GM21619 (cell line): ENCODE results near the gene PPRC1.
A peak's percentile ranks its signal among the peaks of the same experiment; 100 is the strongest.

Experiments
- ATAC-seq: cut with Tn5 transposase; IDR thresholded peaks from one replicate; pipeline ENCODE4 v1.9.1; 2021; ENCODE audit not compliant: unreplicated experiment

The PPRC1 gene, protein sequence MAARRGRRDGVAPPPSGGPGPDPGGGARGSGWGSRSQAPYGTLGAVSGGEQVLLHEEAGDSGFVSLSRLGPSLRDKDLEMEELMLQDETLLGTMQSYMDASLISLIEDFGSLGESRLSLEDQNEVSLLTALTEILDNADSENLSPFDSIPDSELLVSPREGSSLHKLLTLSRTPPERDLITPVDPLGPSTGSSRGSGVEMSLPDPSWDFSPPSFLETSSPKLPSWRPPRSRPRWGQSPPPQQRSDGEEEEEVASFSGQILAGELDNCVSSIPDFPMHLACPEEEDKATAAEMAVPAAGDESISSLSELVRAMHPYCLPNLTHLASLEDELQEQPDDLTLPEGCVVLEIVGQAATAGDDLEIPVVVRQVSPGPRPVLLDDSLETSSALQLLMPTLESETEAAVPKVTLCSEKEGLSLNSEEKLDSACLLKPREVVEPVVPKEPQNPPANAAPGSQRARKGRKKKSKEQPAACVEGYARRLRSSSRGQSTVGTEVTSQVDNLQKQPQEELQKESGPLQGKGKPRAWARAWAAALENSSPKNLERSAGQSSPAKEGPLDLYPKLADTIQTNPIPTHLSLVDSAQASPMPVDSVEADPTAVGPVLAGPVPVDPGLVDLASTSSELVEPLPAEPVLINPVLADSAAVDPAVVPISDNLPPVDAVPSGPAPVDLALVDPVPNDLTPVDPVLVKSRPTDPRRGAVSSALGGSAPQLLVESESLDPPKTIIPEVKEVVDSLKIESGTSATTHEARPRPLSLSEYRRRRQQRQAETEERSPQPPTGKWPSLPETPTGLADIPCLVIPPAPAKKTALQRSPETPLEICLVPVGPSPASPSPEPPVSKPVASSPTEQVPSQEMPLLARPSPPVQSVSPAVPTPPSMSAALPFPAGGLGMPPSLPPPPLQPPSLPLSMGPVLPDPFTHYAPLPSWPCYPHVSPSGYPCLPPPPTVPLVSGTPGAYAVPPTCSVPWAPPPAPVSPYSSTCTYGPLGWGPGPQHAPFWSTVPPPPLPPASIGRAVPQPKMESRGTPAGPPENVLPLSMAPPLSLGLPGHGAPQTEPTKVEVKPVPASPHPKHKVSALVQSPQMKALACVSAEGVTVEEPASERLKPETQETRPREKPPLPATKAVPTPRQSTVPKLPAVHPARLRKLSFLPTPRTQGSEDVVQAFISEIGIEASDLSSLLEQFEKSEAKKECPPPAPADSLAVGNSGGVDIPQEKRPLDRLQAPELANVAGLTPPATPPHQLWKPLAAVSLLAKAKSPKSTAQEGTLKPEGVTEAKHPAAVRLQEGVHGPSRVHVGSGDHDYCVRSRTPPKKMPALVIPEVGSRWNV (N-terminal part only)

DNA sequence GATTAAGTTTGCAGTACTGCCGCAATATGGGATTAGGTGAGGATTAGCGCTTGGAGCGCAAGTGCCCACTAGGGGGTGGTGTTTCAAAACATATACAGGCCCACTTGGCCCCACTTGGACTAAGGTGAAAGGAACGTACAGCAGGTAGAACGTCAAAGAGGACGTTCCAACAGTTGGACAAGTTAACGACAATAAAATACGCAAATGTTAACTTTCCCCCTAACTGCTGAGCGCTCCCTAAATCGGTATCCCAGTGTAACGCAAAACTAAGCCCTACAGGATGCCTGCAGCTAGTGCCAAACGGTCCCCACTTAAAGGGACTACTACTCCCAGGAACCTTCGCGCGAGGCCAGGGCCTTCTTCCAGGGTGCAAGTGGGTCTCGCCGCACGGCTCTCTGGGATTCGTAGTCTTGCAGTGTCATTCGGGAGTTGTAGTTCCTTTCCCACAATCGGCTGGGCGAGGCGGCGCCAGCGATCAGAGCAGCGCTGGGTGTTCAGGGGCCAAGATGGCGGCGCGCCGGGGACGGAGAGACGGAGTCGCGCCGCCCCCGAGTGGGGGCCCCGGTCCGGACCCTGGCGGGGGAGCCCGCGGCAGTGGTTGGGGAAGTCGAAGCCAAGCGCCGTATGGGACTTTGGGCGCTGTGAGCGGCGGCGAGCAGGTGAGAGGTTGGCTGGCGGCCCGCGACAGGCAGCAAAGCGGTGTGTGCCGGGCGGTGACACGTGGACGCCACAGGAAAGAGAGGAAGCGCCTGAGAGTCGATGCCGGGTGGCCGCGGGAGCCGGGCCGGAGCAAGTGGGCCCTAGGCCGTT is at the start of gene PPRC1:
Gene PPRC1 (plus strand): TSS at position 478 of the 810 bp plus-strand sequence. CDS start 29 bp downstream, at position 507.
- peak; percentile 90 for ATAC-seq

DNA sequence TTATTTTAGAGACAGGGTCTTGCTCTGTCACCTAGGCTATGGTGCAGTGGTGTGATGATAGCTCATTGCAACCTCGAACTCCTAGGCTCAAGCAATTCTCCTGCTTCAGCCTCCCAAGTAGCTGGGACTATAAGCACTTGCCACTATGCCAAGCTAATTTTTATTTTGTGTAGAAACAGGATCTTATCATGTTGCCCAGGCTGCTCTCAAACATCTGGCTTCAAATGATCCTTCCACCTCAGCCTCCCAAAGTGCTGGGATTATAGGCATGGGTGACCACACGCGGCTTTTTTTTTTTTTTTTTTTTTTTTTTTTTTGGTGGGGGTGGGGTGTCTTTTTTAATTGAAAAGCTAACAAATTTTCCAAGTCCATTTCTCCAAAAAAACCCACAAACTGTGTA is 49.3 kb upstream of the PPRC1 start:
- ATAC-seq = no peak

DNA sequence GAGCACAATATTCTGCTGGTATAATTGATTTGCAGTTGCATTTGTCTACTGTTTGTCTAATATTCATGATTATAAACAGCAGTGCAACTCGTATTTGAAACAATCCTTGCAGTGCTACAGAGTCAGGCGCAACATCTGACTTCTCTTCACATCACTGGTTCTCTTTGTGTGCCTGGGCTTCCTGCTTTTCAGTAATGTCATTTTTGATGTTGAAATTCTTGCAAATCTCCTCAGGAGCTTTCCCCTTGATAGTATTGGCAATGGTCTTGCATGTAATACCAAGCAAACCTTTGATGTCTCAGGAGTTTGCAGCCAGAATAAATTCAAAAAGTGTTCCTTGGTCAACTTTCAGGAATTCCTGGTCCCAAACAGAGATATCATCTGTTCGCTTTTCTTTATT is 47.5 kb upstream of the PPRC1 start:
- no peak for ATAC-seq

DNA sequence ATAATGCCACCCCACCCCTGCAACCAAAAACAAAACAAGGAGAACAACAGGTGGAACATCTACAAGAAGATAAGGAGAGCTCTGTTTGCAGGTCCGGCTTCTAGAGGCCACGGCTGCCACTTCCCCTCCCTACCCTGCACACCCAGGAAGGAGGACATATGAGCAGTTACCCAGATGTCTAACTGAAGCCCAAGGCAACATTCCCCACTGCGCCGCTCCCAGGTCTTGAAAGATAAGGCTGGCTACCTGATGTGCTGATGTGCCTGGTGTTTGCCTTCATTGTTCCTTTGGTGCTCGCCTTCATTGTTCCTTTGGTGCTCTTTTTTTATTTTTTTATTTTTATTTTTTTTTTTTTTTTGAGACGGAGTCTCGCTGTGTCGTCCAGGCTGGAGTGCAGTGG is 46.6 kb upstream of the PPRC1 start:
- no peak for ATAC-seq

DNA sequence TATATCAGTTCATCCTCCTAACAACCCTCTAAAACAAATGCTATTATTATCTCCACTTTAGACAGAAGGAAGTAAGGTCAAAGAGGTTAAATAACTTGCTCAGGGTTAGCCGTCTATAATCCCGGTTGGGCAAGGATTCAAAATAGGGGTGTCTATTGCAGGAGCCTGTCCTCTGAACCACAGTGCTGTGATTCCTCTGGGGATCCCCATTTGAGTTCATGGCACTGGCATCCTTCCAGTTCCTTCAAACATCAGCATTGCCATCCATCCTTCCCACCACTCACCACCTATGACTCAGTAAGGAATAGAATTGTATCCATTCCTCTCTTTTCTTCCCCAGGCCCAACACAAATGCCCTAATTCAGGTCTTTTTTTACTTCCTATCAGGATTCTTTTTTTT is 42.1 kb upstream of the PPRC1 start:
- ATAC-seq = no peak

DNA sequence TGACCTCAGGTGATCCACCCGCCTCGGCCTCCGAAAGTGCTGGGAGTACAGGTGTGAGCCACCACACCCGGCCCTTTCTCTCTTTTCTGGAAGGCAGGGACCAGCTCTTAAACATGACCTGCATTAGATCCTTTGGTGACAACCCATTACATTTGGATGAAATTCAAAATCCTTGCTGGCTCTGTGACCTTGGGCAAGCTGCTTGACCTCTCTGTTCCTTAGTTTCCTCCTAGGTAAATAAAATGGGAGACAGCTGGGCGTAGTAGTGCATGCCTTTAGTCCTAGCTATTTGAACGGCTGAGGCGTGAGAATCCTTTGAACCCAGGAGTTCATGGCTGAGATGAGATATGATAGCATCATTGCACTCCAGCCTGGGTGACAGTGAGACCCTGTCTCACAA is 36.4 kb upstream of the PPRC1 start:
- ATAC-seq = no peak

DNA sequence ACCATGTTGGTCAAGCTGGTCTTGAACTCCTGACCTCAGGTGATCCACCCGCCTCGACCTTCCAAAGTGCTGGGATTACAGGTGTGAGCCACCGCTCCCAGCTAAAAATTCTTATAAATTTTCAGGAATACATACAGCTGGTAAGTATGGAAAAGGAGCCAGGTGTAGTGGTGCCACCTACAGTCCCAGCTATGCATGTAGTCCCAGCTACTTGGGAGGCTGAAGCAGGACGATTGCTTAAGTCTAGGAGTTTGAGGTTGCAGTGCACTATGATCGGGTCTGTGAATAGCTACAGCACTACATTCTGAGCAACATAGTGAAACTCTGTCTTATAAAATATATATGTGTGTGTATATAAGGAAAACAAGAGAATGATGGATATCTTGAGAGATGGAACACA is 31.7 kb upstream of the PPRC1 start:
- no peak for ATAC-seq

DNA sequence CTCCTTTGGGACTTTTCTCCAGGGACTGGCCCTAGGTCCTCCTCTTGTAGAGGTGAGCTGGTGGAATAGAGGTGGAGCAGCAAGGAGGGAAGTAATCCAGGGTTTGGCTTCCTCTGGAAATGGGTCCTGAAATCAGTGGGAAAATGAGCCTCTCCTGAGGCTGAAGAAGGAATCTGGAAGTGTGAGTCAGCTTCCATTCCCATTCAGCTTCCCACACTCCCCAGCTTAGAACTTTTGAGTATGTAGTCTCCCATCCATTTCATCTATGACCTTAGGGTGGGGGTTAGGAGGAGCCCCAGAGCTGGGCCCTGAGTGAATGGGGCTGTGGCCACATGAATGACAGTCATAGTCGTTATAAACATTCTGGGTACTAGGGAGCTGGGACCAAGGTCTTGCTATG is 30.4 kb upstream of the PPRC1 start:
- no peak for ATAC-seq

DNA sequence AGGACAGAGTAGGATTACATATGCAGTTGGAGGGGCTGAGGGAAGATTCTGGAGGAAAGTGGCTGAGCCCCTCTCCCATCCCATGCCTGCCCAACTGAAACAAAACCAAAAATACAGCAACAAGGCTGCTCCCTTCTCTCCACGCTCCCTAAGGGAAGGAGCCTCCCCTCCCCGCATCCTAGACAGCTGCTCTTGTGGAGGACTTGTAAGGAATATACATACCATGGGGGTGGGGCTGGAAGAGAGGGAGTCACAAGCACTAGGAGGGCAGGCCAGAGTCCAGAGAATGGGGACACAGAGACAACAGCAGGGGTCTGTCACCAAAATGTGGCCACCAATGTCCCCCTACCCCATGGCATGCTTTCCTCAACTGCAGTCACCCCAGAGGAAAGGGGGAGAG is 25.8 kb upstream of the PPRC1 start:
- no peak for ATAC-seq

DNA sequence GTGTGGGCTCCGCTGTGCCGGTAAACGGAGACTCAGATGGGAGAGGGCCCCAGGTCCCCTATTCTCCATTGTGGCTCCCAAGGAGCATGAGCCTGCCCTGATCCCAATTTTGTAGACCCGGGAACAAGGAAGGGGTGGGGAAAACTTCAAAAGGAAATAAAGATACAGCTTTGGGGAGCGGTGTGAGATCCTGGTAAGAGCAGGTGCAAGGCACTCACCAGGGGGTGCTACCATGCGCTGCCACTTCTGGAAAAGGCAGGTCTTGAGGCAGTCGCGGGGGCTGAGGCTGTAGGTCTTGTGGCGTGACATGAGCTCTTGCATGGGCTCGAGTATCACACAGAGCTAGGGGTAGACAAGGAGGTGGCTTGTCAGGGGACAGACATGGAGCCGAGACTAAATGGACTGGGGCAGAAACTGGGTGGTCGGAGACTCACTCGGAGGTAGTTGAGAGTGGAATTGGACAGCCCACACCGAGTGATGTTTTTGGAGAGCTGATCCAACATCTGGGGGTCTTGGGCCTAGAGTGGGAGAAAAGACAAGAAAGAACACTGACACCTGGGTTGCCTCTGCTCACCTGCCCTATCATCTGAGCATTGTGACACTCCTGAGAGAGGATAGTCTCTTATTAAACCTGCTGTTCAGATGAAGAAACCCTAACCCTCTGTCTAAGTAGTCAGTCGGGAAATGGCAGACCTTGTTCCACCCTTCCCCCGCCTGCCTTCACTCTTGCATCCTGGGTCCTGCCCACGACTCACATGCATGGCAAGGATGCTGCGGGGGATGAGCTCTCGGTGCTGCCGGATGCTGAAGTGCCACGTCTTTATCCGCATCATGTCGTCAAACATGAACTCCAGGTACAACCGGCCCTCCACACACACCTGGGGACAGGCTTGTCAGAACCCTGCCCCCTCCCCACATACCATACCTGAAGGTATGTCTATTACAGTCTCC is 23.4 kb upstream of the PPRC1 start:
- no peak for ATAC-seq

DNA sequence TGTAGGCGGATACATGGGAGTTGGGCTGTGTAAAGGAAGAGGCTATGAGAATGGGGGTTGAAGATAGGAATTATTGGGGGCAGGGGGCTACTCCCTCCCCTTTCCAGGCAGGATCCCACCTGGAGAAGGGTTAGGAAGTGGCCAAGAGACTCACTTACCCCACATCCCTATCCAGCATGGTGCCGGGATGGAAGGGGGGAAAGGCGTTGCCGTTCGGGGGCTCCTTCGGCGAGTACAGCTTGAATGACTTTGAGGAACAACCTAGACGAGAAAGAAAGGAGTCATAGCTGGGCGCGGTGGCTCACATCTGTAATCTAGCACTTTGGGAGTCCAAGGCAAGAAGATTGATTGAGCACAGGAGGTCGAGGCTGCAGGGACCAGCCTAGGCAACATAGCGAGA is 21.6 kb upstream of the PPRC1 start:
- no peak for ATAC-seq

DNA sequence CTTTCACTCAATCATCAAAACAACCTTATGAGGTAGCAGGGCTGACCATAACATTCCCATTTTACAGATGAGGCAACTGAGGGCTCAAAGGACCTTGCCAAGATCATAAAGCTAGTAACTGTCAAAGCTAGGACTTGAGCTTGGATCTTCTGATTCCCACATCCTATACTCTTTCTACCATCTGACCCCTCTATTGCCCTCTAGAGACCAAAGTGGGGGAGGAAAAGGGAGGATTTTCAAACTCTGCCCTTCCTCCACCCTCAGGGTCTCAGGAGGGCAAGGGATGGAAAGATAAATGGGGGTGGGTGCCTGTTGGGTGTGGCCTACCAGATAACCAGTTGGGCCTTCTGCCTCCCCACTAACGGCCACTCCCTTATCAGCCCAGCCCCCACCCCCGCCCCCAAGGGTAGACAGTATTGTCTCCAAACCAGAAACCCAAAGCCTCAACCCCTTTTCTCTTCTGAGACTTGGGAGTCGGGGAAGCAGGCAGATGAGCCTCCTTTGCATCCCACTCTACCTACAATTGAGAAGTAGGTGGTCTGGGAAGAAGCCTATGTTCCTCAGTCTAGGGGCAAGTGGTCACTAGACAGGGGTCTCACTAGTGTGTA is 20.5 kb upstream of the PPRC1 start:
- ATAC-seq = no peak

DNA sequence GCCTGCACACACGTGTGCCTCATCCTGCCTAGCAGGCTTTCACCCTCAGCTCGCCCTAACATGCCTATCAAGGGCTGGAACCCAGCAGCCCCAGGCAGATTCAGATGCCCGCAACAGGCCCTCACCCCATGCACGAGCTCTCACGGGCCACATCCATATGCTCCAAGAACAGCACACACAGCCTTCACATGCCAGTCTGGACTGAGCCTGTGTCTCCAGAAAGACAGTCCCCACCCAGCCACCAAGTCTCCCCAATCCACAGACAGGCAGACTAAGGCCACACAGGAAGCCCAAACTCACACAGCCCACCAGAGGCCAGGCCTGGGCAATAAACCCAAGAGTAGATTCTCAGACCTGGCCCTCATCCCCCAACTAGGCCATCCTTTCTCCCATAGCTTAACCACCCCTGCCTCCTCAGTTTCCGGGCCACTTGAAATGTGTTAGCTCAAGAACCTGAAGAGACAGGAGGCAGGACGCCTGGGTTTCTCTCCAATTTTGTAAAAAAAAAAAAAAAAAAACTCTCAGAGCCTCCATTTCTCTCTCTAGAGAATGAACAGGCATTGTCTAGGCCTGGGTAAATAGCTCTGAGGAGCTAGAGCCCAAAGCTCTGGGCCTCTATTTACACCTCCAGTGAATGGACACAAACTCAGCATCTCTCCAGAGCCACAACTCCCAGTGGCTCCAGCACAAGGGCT is 19.4 kb upstream of the PPRC1 start:
- no peak for ATAC-seq

DNA sequence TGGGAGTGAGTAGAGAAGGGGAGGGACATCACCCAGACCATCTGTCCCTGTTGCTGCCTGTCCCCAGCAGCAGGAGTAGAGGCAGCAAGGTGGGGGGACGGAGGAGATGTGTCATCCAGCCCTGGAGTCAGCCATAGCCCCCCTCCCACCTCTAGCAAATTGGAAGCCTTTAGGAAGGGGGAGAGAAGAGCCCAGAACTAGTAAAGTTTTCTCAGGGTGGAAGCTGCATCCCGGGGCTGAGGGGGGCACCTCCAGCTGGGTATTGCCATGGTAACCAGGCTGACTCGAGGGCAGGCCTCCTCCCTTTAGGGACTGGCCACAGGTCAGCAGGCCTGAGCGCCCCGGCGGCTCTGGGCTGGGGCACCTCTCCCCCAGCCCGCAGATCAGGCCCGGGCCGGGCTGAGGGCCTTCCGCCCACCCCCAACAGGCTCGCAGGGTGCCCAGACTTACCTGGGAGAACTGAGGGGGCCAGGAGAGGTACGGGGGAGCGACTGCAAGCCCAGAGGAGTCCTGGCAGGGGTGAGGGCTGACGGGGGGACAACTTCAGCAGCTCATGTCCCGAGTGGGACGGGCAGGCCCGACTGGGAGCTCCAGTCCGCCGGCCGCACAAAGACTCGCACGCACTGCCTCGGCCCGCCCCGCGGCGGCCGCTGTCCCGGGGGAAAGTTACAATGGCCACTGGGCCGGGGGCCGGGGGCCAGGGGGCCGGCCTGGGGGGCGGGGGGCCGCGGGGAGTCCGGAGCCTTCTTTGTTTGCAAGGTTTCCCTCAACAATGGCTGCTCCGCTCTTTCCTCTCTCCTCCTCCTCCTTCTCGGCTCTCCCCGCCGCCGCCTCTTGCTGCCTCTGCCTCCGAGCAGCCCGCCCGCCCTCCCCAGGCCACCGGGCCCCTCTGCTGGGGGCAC is 18.6 kb upstream of the PPRC1 start:
- ATAC-seq = no peak

DNA sequence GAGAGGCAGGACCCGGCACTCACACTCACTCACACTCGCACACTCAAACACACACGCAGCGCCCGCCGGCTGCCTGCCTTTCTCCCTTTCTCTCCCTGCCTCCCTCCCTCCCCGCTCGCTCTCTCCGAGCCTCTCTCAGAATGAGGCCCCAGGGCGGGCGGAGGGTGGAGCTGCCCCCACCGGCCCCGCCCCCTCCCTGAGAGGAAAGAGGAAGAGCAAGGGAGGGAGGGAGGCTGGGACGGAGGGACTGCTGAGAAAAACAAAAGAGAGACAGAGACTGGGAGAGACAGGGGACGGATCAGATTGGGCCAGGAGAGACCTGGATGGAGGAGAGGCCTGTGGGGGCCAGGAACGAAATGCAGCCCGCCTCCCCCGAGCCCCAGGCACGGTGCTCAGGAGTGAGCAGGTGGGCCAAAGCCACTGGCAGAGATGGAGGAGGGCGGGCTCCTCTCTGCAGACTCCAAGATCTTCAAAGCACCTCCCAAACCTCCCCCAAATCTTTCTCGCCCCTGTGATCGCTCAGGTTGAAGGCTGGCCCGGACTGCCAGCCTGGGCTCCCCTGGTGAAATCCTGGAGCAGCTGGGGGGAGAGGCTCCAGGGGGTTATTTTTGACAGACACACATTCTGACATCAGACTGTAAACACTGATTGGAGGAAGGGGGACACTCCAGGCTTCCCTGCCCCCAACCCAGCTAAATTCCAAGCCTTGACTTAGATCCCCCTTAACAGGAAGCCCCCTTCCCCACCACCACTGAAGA is 17.8 kb upstream of the PPRC1 start:
- peak; percentile 59 for ATAC-seq

DNA sequence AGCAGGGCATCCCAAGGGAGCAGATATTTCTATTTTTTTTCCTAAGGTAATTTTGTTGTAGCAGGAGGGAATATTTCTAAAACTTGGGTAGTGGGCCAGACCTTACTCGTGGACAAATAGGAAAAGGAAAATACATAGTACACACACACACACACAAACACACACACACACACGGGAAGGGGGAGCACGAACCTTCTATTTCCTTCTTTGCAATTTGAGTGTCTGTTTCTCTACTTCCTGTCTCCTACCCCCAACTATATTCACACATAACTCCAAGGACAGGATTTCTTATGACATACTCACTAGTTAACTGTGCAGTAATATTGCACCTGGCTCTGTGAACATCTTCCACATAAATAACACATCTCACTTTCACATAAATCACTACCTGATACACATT is 17.1 kb upstream of the PPRC1 start:
- ATAC-seq = no peak

DNA sequence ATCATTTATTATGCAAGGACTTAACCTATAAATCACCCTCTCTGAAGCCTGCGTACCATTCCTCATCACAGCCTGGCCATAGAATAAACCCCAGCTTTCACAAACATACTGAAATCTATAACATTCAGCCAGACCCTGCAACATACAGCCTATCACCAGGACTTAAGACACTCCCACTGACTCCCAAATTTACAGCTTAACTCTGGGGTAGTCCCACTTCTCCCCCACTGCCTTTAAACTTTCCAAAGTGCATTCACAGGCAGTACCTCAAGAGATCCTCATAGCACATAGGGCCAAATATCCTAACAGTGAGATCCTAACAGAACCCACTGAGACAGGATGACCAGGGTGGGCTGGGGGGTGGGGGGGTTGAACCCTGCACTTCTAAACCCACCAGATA is 16.2 kb upstream of the PPRC1 start:
- no peak for ATAC-seq
